H1 (cell line): ENCODE results near the gene SKP1. TPM values are rescaled to one million over a fixed set of nuclear protein-coding genes. Genes with fewer than 3 reads are reported as not detected.

Experiments
- CTCF ChIA-PET: fragments of 300-600 bp; sonication (Branson Sonifier 250); formaldehyde crosslinking; loops from one replicate; lab custom pipeline; 2021; ENCODE audit not compliant: partially characterized antibody; lab: Charles Lee
- POLR2A ChIA-PET: fragments of 300-600 bp; sonication (Branson Sonifier 250); formaldehyde crosslinking; loops from one replicate; lab custom pipeline; 2021; ENCODE audit warnings: inconsistent platforms; ENCODE audit not compliant: partially characterized antibody; lab: Charles Lee
- DNase-seq, 2 experiments: peaks; one replicate each; pipeline versions ENCODE4 v3.0.0 to v3.0.0-alpha.2; 2010 to 2022; ENCODE audit warnings: low spot score in 2 of 2, low read depth in 1 of 2, mixed read lengths in 1 of 2
- FAIRE-seq: peaks from 2 replicates; lab custom pipeline; 2011; peaks lifted over from hg19 to GRCh38; lab: Jason Lieb, UNC
- H2AFZ ChIP-seq: 2 replicates; pipeline ENCODE4 v1.8.1; 2012; ENCODE audit warnings: low read length, inconsistent platforms
- H2AK5ac ChIP-seq: 2 replicates; pipeline ENCODE4 v1.6.1; 2013; ENCODE audit warnings: low read depth, low read length
- H2BK120ac ChIP-seq: replicated peaks from 2 replicates; pipeline ENCODE3; 2013; ENCODE audit warnings: low read depth, low read length, inconsistent platforms
- H2BK12ac ChIP-seq: 2 replicates; pipeline ENCODE4 v1.6.1; 2013; ENCODE audit warnings: low read depth, low read length
- H2BK15ac ChIP-seq: 2 replicates; pipeline ENCODE4 v1.6.1; 2013; ENCODE audit warnings: low read length
- H2BK20ac ChIP-seq: 2 replicates; pipeline ENCODE4 v1.6.1; 2013; ENCODE audit warnings: low read length
- H2BK5ac ChIP-seq: 2 replicates; pipeline ENCODE4 v1.6.1; 2013; ENCODE audit warnings: low read depth, low read length
- H3K14ac ChIP-seq: 2 replicates; pipeline ENCODE4 v1.6.1; 2013; ENCODE audit warnings: inconsistent platforms; ENCODE audit not compliant: insufficient read length
- H3K18ac ChIP-seq: 2 replicates; pipeline ENCODE4 v1.6.1; 2013; ENCODE audit warnings: low read length; ENCODE audit errors: extremely low read depth
- H3K23ac ChIP-seq: 2 replicates; pipeline ENCODE4 v1.6.1; 2013; ENCODE audit warnings: inconsistent platforms; ENCODE audit not compliant: insufficient read length
- H3K23me2 ChIP-seq: 2 replicates; pipeline ENCODE4 v1.6.1; 2013; ENCODE audit warnings: low read depth, low read length
- H3K27ac ChIP-seq: 2 replicates; pipeline ENCODE4 v1.6.1; 2011; ENCODE audit warnings: low read depth, low read length, inconsistent platforms
- H3K27me3 ChIP-seq, 4 experiments: replicated peaks in 1 of 4; 1 replicate in 1 of 4; 2 replicates in 3 of 4; pipeline versions ENCODE4 v1.6.1 to v1.8.1; 2011 to 2013; ENCODE audit warnings: low read length in 3 of 4, mild to moderate bottlenecking in 3 of 4, inconsistent platforms in 2 of 4, mixed read lengths in 2 of 4, moderate library complexity in 1 of 4; ENCODE audit not compliant: control insufficient read depth in 3 of 4, insufficient read depth in 3 of 4; ENCODE audit errors: extremely low read depth in 1 of 4
- H3K36me3 ChIP-seq, 4 experiments: 2 replicates each; pipeline versions ENCODE4 v1.6.1 to v1.8.1; 2011 to 2013; ENCODE audit warnings: mild to moderate bottlenecking in 4 of 4, low read length in 3 of 4, moderate library complexity in 2 of 4, control low read depth in 1 of 4, inconsistent platforms in 1 of 4; ENCODE audit not compliant: insufficient read depth in 4 of 4, control insufficient read depth in 2 of 4
- H3K4ac ChIP-seq: replicated peaks from 2 replicates; pipeline ENCODE3; 2013; ENCODE audit warnings: low read length, low read depth, mixed read lengths, inconsistent platforms; ENCODE audit not compliant: insufficient read length
- H3K4me1 ChIP-seq, 4 experiments: replicated peaks in 1 of 4; 1 replicate in 1 of 4; 2 replicates in 3 of 4; pipeline versions ENCODE4 v1.6.1 to v1.8.1; 2011 to 2013; ENCODE audit warnings: low read length in 3 of 4, inconsistent platforms in 2 of 4, mixed read lengths in 1 of 4; ENCODE audit not compliant: insufficient read depth in 4 of 4, control insufficient read depth in 3 of 4
- H3K4me2 ChIP-seq, 2 experiments: 2 replicates each; pipeline versions ENCODE4 v1.6.1 to v1.8.1; 2011 to 2013; ENCODE audit warnings: low read depth in 2 of 2, low read length in 2 of 2, control low read depth in 1 of 2, inconsistent platforms in 1 of 2, mild to moderate bottlenecking in 1 of 2; ENCODE audit not compliant: insufficient read depth in 1 of 2
- H3K4me3 ChIP-seq, 4 experiments: fragments of 200-600, 300-600 bp in 1 of 4; sonication (generic), shearing (Covaris generic), sonication (Bioruptor Twin) in 1 of 4; 2 replicates each; pipeline versions ENCODE4 v1.5.1 to v1.8.1; 2011 to 2016; ENCODE audit warnings: low read length in 4 of 4, low read depth in 3 of 4, control low read depth in 2 of 4, inconsistent platforms in 2 of 4, mild to moderate bottlenecking in 2 of 4, mixed read lengths in 1 of 4, moderate library complexity in 1 of 4; ENCODE audit not compliant: insufficient read depth in 2 of 4; ENCODE audit errors: extremely low read depth in 1 of 4
- H3K56ac ChIP-seq: replicated peaks from 2 replicates; pipeline ENCODE3; 2013; ENCODE audit warnings: low read depth, mild to moderate bottlenecking, mixed read lengths, low read length, inconsistent platforms; ENCODE audit not compliant: insufficient read length
- H3K79me1 ChIP-seq: 2 replicates; pipeline ENCODE4 v1.6.1; 2013; ENCODE audit warnings: low read depth, low read length, control low read depth
- H3K79me2 ChIP-seq, 2 experiments: 2 replicates each; pipeline versions ENCODE4 v1.6.1 to v1.8.1; 2012 to 2013; ENCODE audit warnings: low read length in 2 of 2, mild to moderate bottlenecking in 2 of 2, inconsistent platforms in 1 of 2; ENCODE audit not compliant: insufficient read depth in 2 of 2, control insufficient read depth in 1 of 2
- H3K9ac ChIP-seq, 4 experiments: replicated peaks in 1 of 4; 1 replicate in 1 of 4; 2 replicates in 3 of 4; pipeline versions ENCODE4 v1.6.1 to v1.8.1; 2011 to 2013; ENCODE audit warnings: low read depth in 3 of 4, low read length in 3 of 4, control low read depth in 2 of 4, mild to moderate bottlenecking in 2 of 4, moderate library complexity in 2 of 4, inconsistent platforms in 1 of 4; ENCODE audit errors: extremely low read depth in 1 of 4
- H3K9me3 ChIP-seq, 2 experiments: 2 replicates each; pipeline versions ENCODE4 v1.6.1 to v1.8.1; 2012 to 2013; ENCODE audit warnings: mild to moderate bottlenecking in 2 of 2, moderate library complexity in 2 of 2, control low read depth in 1 of 2, inconsistent platforms in 1 of 2, low read depth in 1 of 2, low read length in 1 of 2, mixed read lengths in 1 of 2; ENCODE audit not compliant: insufficient read depth in 2 of 2
- H4K20me1 ChIP-seq, 2 experiments: replicated peaks in 1 of 2; 2 replicates each; pipeline versions ENCODE3 to v1.8.1; 2011 to 2013; ENCODE audit warnings: inconsistent platforms in 2 of 2, low read length in 2 of 2, mild to moderate bottlenecking in 1 of 2; ENCODE audit not compliant: insufficient read depth in 2 of 2, control insufficient read depth in 1 of 2
- H4K5ac ChIP-seq: 2 replicates; pipeline ENCODE4 v1.6.1; 2013; ENCODE audit warnings: low read length, low read depth, mixed read lengths, inconsistent platforms; ENCODE audit not compliant: insufficient read length
- H4K8ac ChIP-seq: 2 replicates; pipeline ENCODE4 v1.8.0; 2013; ENCODE audit warnings: mild to moderate bottlenecking, moderate library complexity, low read length, inconsistent platforms; ENCODE audit not compliant: insufficient read depth; ENCODE audit errors: extremely low read depth
- H4K91ac ChIP-seq: replicated peaks from 2 replicates; pipeline ENCODE3; 2013; ENCODE audit warnings: low read length, mixed read lengths, inconsistent platforms; ENCODE audit not compliant: insufficient read length
- BACH1 ChIP-seq: IDR thresholded peaks from 2 replicates; pipeline ENCODE4 v1.6.1; 2012; ENCODE audit warnings: low read length, improper control_type of control experiment
- BRCA1 ChIP-seq: IDR thresholded peaks from 2 replicates; pipeline ENCODE4 v1.6.1; 2012; ENCODE audit warnings: low read depth, low read length, improper control_type of control experiment
- HDAC6 ChIP-seq: IDR thresholded peaks from one replicate; pipeline ENCODE4 v1.7.1; 2012; ENCODE audit warnings: low read depth, mild to moderate bottlenecking, inconsistent platforms, low read length, moderate library complexity
- JUN ChIP-seq: IDR thresholded peaks from 2 replicates; pipeline ENCODE4 v1.6.1; 2011; ENCODE audit warnings: low read depth, mild to moderate bottlenecking, improper control_type of control experiment, low read length
- RAD21 ChIP-seq, 2 experiments: IDR thresholded peaks in 1 of 2; conservative IDR thresholded peaks in 1 of 2; 2 replicates each; pipeline ENCODE4 v1.6.1; 2011; ENCODE audit warnings: low read depth in 2 of 2, low read length in 2 of 2, improper control_type of control experiment in 1 of 2, inconsistent platforms in 1 of 2, mild to moderate bottlenecking in 1 of 2, moderate library complexity in 1 of 2
- SP4 ChIP-seq: IDR thresholded peaks from 2 replicates; pipeline ENCODE4 v1.6.1; 2012; ENCODE audit warnings: low read length, inconsistent platforms
- SRF ChIP-seq: IDR thresholded peaks from 2 replicates; pipeline ENCODE4 v1.6.1; 2011; ENCODE audit warnings: mild to moderate bottlenecking, low read depth, low read length, moderate library complexity
- SUZ12 ChIP-seq: fragments of 200-600 bp; sonication (generic); IDR thresholded peaks from 2 replicates; pipeline ENCODE4 v1.6.1; 2012; ENCODE audit warnings: mild to moderate bottlenecking, inconsistent platforms, low read length, moderate library complexity, mixed read lengths
- TAF1 ChIP-seq: IDR thresholded peaks from 2 replicates; pipeline ENCODE4 v1.6.1; 2011; ENCODE audit warnings: mild to moderate bottlenecking, low read depth, low read length
- YY1 ChIP-seq: IDR thresholded peaks from 2 replicates; pipeline ENCODE4 v1.6.1; 2011; ENCODE audit warnings: low read depth, mild to moderate bottlenecking, low read length
- WGBS, 2 experiments: shearing (Covaris generic) in 1 of 2; methylation state at CpG; one replicate each; pipeline versions ENCODE4 v1.1.6 to v1.1.7; 2013 to 2015; ENCODE audit warnings: low lambda C conversion rate in 2 of 2, mixed read lengths in 2 of 2, inconsistent platforms in 1 of 2, low coverage in 1 of 2, missing lambda C conversion rate in 1 of 2; ENCODE audit not compliant: insufficient replicate concordance in 2 of 2, insufficient coverage in 1 of 2, insufficient read length in 1 of 2; ENCODE audit errors: extremely low coverage in 1 of 2, missing lambda C conversion rate in 1 of 2; 5-methylcytosine and 5-hydroxymethylcytosine counted together
- polyA plus RNA-seq, 7 experiments: library from polyadenylated mRNA; depleted of rRNA in 3 of 7; stranded (reverse) in 5 of 7; unstranded in 2 of 7; fragments of >200 nt in 5 of 7; fragments of 200-250 nt in 2 of 7; gene quantifications; 1 replicate in 5 of 7; 2 replicates in 1 of 7; 4 replicates in 1 of 7; pipeline versions ENCODE4 v1.2.1 to v1.2.3, GENCODE V29; 2011 to 2013; ENCODE audit warnings: missing spikeins in 2 of 7, mixed read lengths in 2 of 7
- total RNA-seq: library from RNA; stranded (reverse); fragmentation: NEBNext Ultra II Directional; extraction: Animal tissue kit (Norgen Biotek cat#: 25700); gene quantifications from 2 replicates; pipeline ENCODE4 v1.2.1, GENCODE V29; 2021
- TF ChIP-seq, protein P1 (sequence below): IDR thresholded peaks from 2 replicates; pipeline ENCODE4 v1.6.1; 2011; ENCODE audit warnings: low read length, improper control_type of control experiment

SKP1 gene
- total and polyA plus RNA-seq, 2 of the 8 experiments (the other 6 are each of a cell fraction or from before 2014, with no cell fraction given): 163 to 332 TPM

DNA sequence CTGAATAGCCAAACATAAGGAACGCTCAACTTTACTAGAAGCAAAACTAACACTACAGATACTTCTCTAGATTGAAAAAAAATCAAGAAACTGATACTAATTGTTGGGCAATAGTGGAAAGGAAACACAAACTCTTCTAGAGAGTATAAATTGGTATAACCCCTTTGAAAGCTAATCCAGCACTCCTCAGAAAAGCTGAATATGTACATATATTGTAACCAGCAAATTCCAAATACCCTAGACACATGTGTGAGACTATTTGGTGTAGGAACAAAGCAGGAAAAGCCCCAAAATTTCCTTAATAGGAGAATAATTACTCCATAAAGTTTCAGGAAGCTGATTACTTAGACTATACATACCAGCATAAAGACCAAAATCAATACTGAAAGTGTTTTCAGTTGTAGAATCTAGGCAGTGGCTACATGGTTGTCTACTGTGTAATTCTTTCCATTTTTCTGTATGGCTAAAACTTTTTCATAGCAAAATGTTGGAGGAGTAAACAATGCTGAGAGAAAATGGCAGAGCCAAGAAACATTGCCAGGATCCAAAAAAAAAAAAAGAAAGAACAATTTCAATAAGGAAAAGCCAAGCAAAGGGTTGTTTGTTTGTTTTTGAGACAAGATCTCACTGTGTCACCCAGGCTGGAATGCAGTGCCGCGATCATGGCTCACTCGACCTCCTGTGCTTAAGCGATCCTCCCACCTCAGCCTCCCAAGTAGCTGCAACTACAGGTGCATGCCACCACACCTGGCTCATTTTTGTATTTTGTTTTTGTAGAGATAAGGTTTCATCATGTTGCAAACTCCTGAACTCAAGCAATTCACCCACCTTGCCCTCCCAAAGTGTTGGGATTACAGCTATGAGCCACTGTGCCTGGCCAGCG lies 15.0 kb downstream of the SKP1 start:
- H3K36me3 ChIP-seq: peaks cover 8 to 58% (median 30%) of the 10 kb centered on the region in 4 experiments
- no peak overlapping the region for H4K5ac ChIP-seq
- TF ChIP-seq SUZ12: no peak
- no peak for TF ChIP-seq HDAC6
- TF ChIP-seq, protein P1, sequence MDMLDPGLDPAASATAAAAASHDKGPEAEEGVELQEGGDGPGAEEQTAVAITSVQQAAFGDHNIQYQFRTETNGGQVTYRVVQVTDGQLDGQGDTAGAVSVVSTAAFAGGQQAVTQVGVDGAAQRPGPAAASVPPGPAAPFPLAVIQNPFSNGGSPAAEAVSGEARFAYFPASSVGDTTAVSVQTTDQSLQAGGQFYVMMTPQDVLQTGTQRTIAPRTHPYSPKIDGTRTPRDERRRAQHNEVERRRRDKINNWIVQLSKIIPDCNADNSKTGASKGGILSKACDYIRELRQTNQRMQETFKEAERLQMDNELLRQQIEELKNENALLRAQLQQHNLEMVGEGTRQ: no peak
- no peak for TF ChIP-seq BACH1
- TF ChIP-seq TAF1: no peak
- TF ChIP-seq SP4: no peak
- TF ChIP-seq BRCA1: no peak
- TF ChIP-seq JUN: no peak
- no peak for TF ChIP-seq SRF
- TF ChIP-seq RAD21 (IDR thresholded peaks at IDR 0.05 in 1 of 2, conservative IDR thresholded peaks at IDR 0.05 in 1 of 2; ENCODE audit: low read depth in 2 of 2, low read length in 2 of 2): no peak
- TF ChIP-seq YY1: no peak

More for the DNA sequence above, 15.0 kb downstream of the SKP1 start:
- H3K4me1 ChIP-seq: no peaks in the 10 kb centered on the region
- no peak overlapping the region for H3K4me3 ChIP-seq
- no peaks in the 10 kb centered on the region for H3K23me2 ChIP-seq
- no peak overlapping the region for H3K9ac ChIP-seq
- no peak overlapping the region for H2BK12ac ChIP-seq
- no peak overlapping the region for H2AK5ac ChIP-seq
- no peak overlapping the region for H3K27ac ChIP-seq
- H2BK120ac ChIP-seq: no peak overlapping the region
- H2AFZ ChIP-seq: no peak overlapping the region
- no peaks in the 10 kb centered on the region for H3K27me3 ChIP-seq
- H2BK20ac ChIP-seq: no peak overlapping the region
- no peak overlapping the region for H3K56ac ChIP-seq
- CTCF ChIA-PET: interaction anchor here (1.0 to 5.4 kb wide), 7 partner anchors 11 to 127 kb away, joined by 3 to 20 read pairs (median 9); no protein-coding TSS in a partner anchor
- no peak overlapping the region for H3K23ac ChIP-seq
- WGBS, 2 experiments: 100% methylated on average over 6 of the region's 6 CpGs; no CpG with 5 or more reads in 1 of the 2 experiments
- no peak overlapping the region for H2BK15ac ChIP-seq
- no peak overlapping the region for H3K14ac ChIP-seq
- no peak overlapping the region for H4K8ac ChIP-seq
- H3K79me1 ChIP-seq: no peaks in the 10 kb centered on the region
- H3K4me2 ChIP-seq: no peak overlapping the region
- no peaks in the 10 kb centered on the region for H3K9me3 ChIP-seq
- H4K20me1 ChIP-seq: peaks cover under 1 to 2% of the 10 kb centered on the region in 2 experiments
- no peak overlapping the region for H4K91ac ChIP-seq
- POLR2A ChIA-PET: interaction anchor here (0.8 to 4.7 kb wide), 5 partner anchors 9 to 15 kb away, joined by 3 to 31 read pairs (median 4); partner anchors contain the start of gene SKP1
- no peak overlapping the region for H2BK5ac ChIP-seq
- FAIRE-seq: no peak
- H3K18ac ChIP-seq: no peak overlapping the region
- no peak for DNase-seq
- peaks cover 0 to 4% of the 10 kb centered on the region in 2 experiments; a peak in 1 of 4 replicates for H3K79me2 ChIP-seq
- H3K4ac ChIP-seq: no peak overlapping the region
